ENCODE data around the gene CDC42BPA. TPM values are rescaled to one million over a fixed set of nuclear protein-coding genes. Genes with fewer than 3 reads are reported as not detected.

The CDC42BPA gene
- total RNA-seq, 2 experiments from 2014 or later, result 3.6 to 3.8 TPM

GRCh38 chr1:226946841-226947240, 371.5 kb downstream of the CDC42BPA start:
- H3K9me3 Mint-ChIP-seq, result no peaks in the 10 kb centered on the region
- H3K4me3 Mint-ChIP-seq, result no peak overlapping the region
- ChIA-PET POLR2A (no interaction called here), CTCF (interaction anchor here (0.9 to 1.8 kb wide), 2 partner anchors 9 to 25 kb away, joined by 3 to 4 read pairs; no protein-coding TSS in a partner anchor)
- H3K4me1 Mint-ChIP-seq, result peaks cover 22% of the 10 kb centered on the region
- no peaks in the 10 kb centered on the region for H3K27me3 Mint-ChIP-seq
- no peak for DNase-seq
- H3K27ac Mint-ChIP-seq, result no peak overlapping the region
- peaks cover 3% of the 10 kb centered on the region for H3K36me3 Mint-ChIP-seq (ENCODE audit: low read depth)

GRCh38 chr1:226946285-226946684, 372.0 kb downstream of the CDC42BPA start:
- Mint-ChIP-seq H3K4me3 (no peak overlapping the region), H3K9me3 (no peaks in the 10 kb centered on the region), H3K36me3 (ENCODE audit: low read depth) (peaks cover 5% of the 10 kb centered on the region), H3K27me3 (no peaks in the 10 kb centered on the region), H3K27ac (no peak overlapping the region), H3K4me1 (peaks cover 24% of the 10 kb centered on the region)
- ChIA-PET POLR2A (no interaction called here), CTCF (interaction anchor here (1.8 kb wide), 1 partner anchor 24 kb away, joined by 4 read pairs; no protein-coding TSS in a partner anchor)
- no peak for DNase-seq

- H3K9me3 Mint-ChIP-seq, result no peaks in the 10 kb centered on the region
- CTCF ChIA-PET, result interaction anchor here (0.8 kb wide), 1 partner anchor 41 kb away, joined by 3 read pairs; no protein-coding TSS in a partner anchor
- H3K27ac Mint-ChIP-seq, result no peak overlapping the region
- peaks cover 29% of the 10 kb centered on the region for H3K4me1 Mint-ChIP-seq
- no peak for DNase-seq
- POLR2A ChIA-PET, result no interaction called here
- peaks cover 5% of the 10 kb centered on the region for H3K36me3 Mint-ChIP-seq (ENCODE audit: low read depth)
- H3K4me3 Mint-ChIP-seq, result no peak overlapping the region
- no peaks in the 10 kb centered on the region for H3K27me3 Mint-ChIP-seq
Measured at GRCh38 chr1:226945858-226946245, 372.4 kb downstream of the CDC42BPA start.

GRCh38 chr1:226945106-226945857, 373.0 kb downstream of the CDC42BPA start:
- ChIA-PET CTCF (interaction anchor here (0.8 kb wide), 1 partner anchor 42 kb away, joined by 3 read pairs; no protein-coding TSS in a partner anchor), POLR2A (no interaction called here)
- Mint-ChIP-seq H3K27ac (no peak overlapping the region), H3K9me3 (no peaks in the 10 kb centered on the region), H3K36me3 (ENCODE audit: low read depth) (peaks cover 5% of the 10 kb centered on the region), H3K27me3 (no peaks in the 10 kb centered on the region), H3K4me3 (no peak overlapping the region), H3K4me1 (peaks cover 32% of the 10 kb centered on the region)
- no peak for DNase-seq

- H3K36me3 Mint-ChIP-seq (ENCODE audit: low read depth), result peaks cover 5% of the 10 kb centered on the region
- H3K4me3 Mint-ChIP-seq, result no peak overlapping the region
- H3K4me1 Mint-ChIP-seq, result peaks cover 35% of the 10 kb centered on the region
- no peak overlapping the region for H3K27ac Mint-ChIP-seq
- H3K27me3 Mint-ChIP-seq, result no peaks in the 10 kb centered on the region
- DNase-seq, result no peak
- H3K9me3 Mint-ChIP-seq, result no peaks in the 10 kb centered on the region
- ChIA-PET CTCF (interaction anchor here (0.6 to 1.3 kb wide), 2 partner anchors 10 to 55 kb away, joined by 3 read pairs; no protein-coding TSS in a partner anchor), POLR2A (no interaction called here)
Measured at GRCh38 chr1:226943927-226944326, 374.4 kb downstream of the CDC42BPA start.

GRCh38 chr1:226943156-226943555, 375.1 kb downstream of the CDC42BPA start:
- H3K36me3 Mint-ChIP-seq (ENCODE audit: low read depth), result peaks cover 5% of the 10 kb centered on the region
- no peak overlapping the region for H3K4me3 Mint-ChIP-seq
- H3K27me3 Mint-ChIP-seq, result no peaks in the 10 kb centered on the region
- peaks cover 42% of the 10 kb centered on the region for H3K4me1 Mint-ChIP-seq
- CTCF ChIA-PET, result interaction anchor here (1.3 kb wide), 1 partner anchor 11 kb away, joined by 3 read pairs; no protein-coding TSS in a partner anchor
- POLR2A ChIA-PET, result no interaction called here
- no peak overlapping the region for H3K27ac Mint-ChIP-seq
- H3K9me3 Mint-ChIP-seq, result no peaks in the 10 kb centered on the region
- DNase-seq, result no peak

GRCh38 chr1:226942392-226942791, 375.9 kb downstream of the CDC42BPA start:
- DNase-seq, result no peak
- Mint-ChIP-seq H3K36me3 (ENCODE audit: low read depth) (peaks cover 5% of the 10 kb centered on the region), H3K9me3 (no peaks in the 10 kb centered on the region), H3K4me1 (peaks cover 50% of the 10 kb centered on the region), H3K4me3 (no peak overlapping the region), H3K27ac (peak overlapping the region; percentile 44), H3K27me3 (no peaks in the 10 kb centered on the region)
- CTCF ChIA-PET, result interaction anchor here (1.3 kb wide), 1 partner anchor 11 kb away, joined by 3 read pairs; no protein-coding TSS in a partner anchor
- POLR2A ChIA-PET, result no interaction called here

GRCh38 chr1:226940806-226941067, 377.6 kb downstream of the CDC42BPA start:
- CTCF ChIA-PET, result interaction anchor here (0.9 kb wide), 1 partner anchor 22 kb away, joined by 3 read pairs; no protein-coding TSS in a partner anchor
- no peak for DNase-seq
- H3K27me3 Mint-ChIP-seq, result no peaks in the 10 kb centered on the region
- peak overlapping the region; percentile 98 for H3K27ac Mint-ChIP-seq
- POLR2A ChIA-PET, result interaction anchor here (1.1 kb wide), 1 partner anchor 25 kb away, joined by 5 read pairs; no protein-coding TSS in a partner anchor
- H3K9me3 Mint-ChIP-seq, result peaks cover 7% of the 10 kb centered on the region
- peak overlapping the region; percentile 84 for H3K4me3 Mint-ChIP-seq
- H3K4me1 Mint-ChIP-seq, result peaks cover 53% of the 10 kb centered on the region
- peaks cover 10% of the 10 kb centered on the region for H3K36me3 Mint-ChIP-seq (ENCODE audit: low read depth)

- ChIA-PET POLR2A (interaction anchor here (1.1 kb wide), 1 partner anchor 25 kb away, joined by 5 read pairs; no protein-coding TSS in a partner anchor), CTCF (interaction anchor here (0.6 to 0.9 kb wide), 3 partner anchors 22 to 57 kb away, joined by 3 read pairs; no protein-coding TSS in a partner anchor)
- Mint-ChIP-seq H3K27ac (peak within 1 kb of the TSS; percentile 98), H3K4me3 (peak within 1 kb of the TSS; percentile 84), H3K4me1 (peaks cover 53% of the 10 kb centered on the region), H3K9me3 (peaks cover 12% of the 10 kb centered on the region), H3K27me3 (no peaks in the 10 kb centered on the region), H3K36me3 (ENCODE audit: low read depth) (peaks cover 13% of the 10 kb centered on the region)
- DNase-seq, result peak; percentile 99
Measured at GRCh38 chr1:226940029-226940805, 378.1 kb downstream of the CDC42BPA start, which contains the start of gene COQ8A. Gene COQ8A, plus strand, starts transcription at chr1:226940294. Its CDS starts 21,092 bp downstream, at chr1:226961386.

Other genes with a start within 250 kb of the CDC42BPA start
- gene ZNF678, start 245.1 kb upstream of the CDC42BPA start, total RNA-seq, result 1 to 10 TPM; 4.2 to 4.5 TPM